GM23248 (cell line): ENCODE measurements around the gene SYNRG.

Experiments used
- EZH2 ChIP-seq: fragments of 200-600 bp; sonication (generic); IDR thresholded peaks from 2 replicates; pipeline ENCODE4 v1.6.1; 2018; ENCODE audit warnings: antibody characterized with exemption, mild to moderate bottlenecking; ENCODE audit not compliant: insufficient read depth, poor library complexity, severe bottlenecking
- EZH2phosphoT487 ChIP-seq: fragments of 200-600 bp; sonication (generic); IDR thresholded peaks from 2 replicates; pipeline ENCODE4 v1.6.1; 2018; ENCODE audit warnings: antibody characterized with exemption, moderate library complexity, mild to moderate bottlenecking, low read depth; ENCODE audit not compliant: insufficient read depth

DNA sequence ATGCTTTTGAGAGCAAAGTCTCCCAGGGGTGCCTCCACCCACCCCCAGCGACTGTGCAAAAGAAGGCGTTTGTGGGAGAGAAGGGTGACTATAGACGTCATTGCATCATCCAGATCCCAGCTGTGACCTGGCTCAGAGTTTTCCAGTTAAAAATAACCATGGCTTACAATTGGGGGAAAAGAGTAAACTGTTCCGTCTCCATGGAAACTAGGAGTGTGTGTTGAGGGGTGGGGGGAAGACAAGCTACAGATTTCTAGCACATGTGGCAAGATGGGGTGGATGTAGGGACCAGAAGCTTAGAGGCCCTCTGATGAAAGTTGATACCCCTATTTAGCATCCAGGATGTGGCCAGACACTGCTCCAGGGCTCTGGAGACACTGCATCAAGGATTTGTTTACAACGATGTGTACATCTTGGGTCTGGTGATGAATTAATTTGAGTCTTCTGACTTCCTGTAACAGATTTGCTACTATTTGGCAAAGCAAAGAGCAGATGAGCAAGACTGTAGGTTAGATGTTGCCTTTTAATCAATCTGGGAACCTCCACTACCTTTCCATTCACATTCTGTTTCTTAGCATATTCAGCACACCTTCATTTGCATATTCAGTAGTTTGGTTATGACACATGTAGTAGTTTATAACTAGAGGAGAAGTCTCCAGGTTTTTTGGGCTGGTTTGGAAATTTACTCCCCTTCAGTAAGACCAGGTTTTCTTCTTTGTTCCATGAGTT is 125.7 kb downstream of the SYNRG start:
- TF ChIP-seq EZH2 (no peak), EZH2phosphoT487 (no peak)
